Fibroblast of the aortic adventitia (primary cell): ENCODE measurements around the gene CCNE1. TPM values are rescaled to one million over a fixed set of nuclear protein-coding genes. Genes with fewer than 3 reads are reported as not detected.

ENCODE experiments used
- DNase-seq: peaks from one replicate; pipeline ENCODE4 v3.0.0-alpha.2; 2010; ENCODE audit warnings: low read depth
- H3K4me3 ChIP-seq: 2 replicates; pipeline ENCODE4 v1.5.1; 2011; ENCODE audit warnings: low read depth, mild to moderate bottlenecking, control low read depth, low read length, moderate library complexity
- CTCF ChIP-seq: IDR thresholded peaks from 2 replicates; pipeline ENCODE4 v1.5.1; 2011; ENCODE audit warnings: mild to moderate bottlenecking, low read length, control low read depth, inconsistent platforms; ENCODE audit not compliant: insufficient read depth
- total RNA-seq: library from RNA; depleted of rRNA; stranded (reverse); fragments of >200 nt; gene quantifications from 2 replicates; pipeline ENCODE4 v1.2.3, GENCODE V29; 2012; ENCODE audit warnings: low replicate concordance

CCNE1 gene
- total RNA-seq, 1 donor = 5.6 TPM

GRCh38 chr19:29843180-29844051 lies 31.6 kb downstream of the CCNE1 start:
- DNase-seq = peak; percentile 28
- peak overlapping the region; percentile 35 for H3K4me3 ChIP-seq
- TF ChIP-seq CTCF = no peak

GRCh38 chr19:29844891-29845573 lies 33.2 kb downstream of the CCNE1 start:
- H3K4me3 ChIP-seq = peak overlapping the region; percentile 85
- peak; percentile 83 for DNase-seq
- no peak for TF ChIP-seq CTCF

- no peak for TF ChIP-seq CTCF
- H3K4me3 ChIP-seq = peak overlapping the region; percentile 85
- peak; percentile 27 for DNase-seq
Observed at GRCh38 chr19:29845574-29846176, 33.9 kb downstream of the CCNE1 start.

GRCh38 chr19:29849208-29849607 lies 37.4 kb downstream of the CCNE1 start:
- H3K4me3 ChIP-seq = no peak overlapping the region
- TF ChIP-seq CTCF = no peak
- DNase-seq = no peak

GRCh38 chr19:29850482-29850881 lies 38.7 kb downstream of the CCNE1 start:
- DNase-seq = no peak
- TF ChIP-seq CTCF = no peak
- no peak overlapping the region for H3K4me3 ChIP-seq

- no peak for DNase-seq
- TF ChIP-seq CTCF = no peak
- H3K4me3 ChIP-seq = no peak overlapping the region
Observed at GRCh38 chr19:29851769-29852521, 40.2 kb downstream of the CCNE1 start.
